Activated CD8-positive, alpha-beta memory T cell treated with anti-CD3 and anti-CD28 coated beads, Interleukin-2, amount 50 U/mL, for 4 hours (primary cell): ENCODE results near the gene OMP.

Source experiments
- DNase-seq: peaks from one replicate; pipeline ENCODE4 v3.0.0-alpha.2; 2020

The OMP gene

GRCh38 chr11:77108436-77108835 is 5.8 kb downstream of the OMP start:
- DNase-seq: no peak

- no peak for DNase-seq
Measured at GRCh38 chr11:77109236-77110019, 6.8 kb downstream of the OMP start.

GRCh38 chr11:77110836-77111235 is 8.2 kb downstream of the OMP start:
- DNase-seq: no peak

- DNase-seq: no peak
Measured at GRCh38 chr11:77111277-77111676, 8.6 kb downstream of the OMP start.

- no peak for DNase-seq
Measured at GRCh38 chr11:77111946-77112345, 9.3 kb downstream of the OMP start.

GRCh38 chr11:77112641-77113381 is 10.2 kb downstream of the OMP start:
- DNase-seq: no peak

- no peak for DNase-seq
Measured at GRCh38 chr11:77113382-77114088, 10.9 kb downstream of the OMP start.

- DNase-seq: no peak
Measured at GRCh38 chr11:77114089-77114463, 11.4 kb downstream of the OMP start.

GRCh38 chr11:77115181-77115611 is 12.6 kb downstream of the OMP start:
- no peak for DNase-seq

- DNase-seq: no peak
Measured at GRCh38 chr11:77115956-77116355, 13.3 kb downstream of the OMP start.

GRCh38 chr11:77117492-77117891 is 14.9 kb downstream of the OMP start:
- no peak for DNase-seq

- DNase-seq: no peak
Measured at GRCh38 chr11:77118086-77118485, 15.4 kb downstream of the OMP start.

GRCh38 chr11:77118971-77119370 is 16.3 kb downstream of the OMP start:
- DNase-seq: no peak

GRCh38 chr11:77119531-77119936 is 16.9 kb downstream of the OMP start:
- DNase-seq: no peak

- DNase-seq: no peak
Measured at GRCh38 chr11:77120571-77120970, 17.9 kb downstream of the OMP start.

- DNase-seq: no peak
Measured at GRCh38 chr11:77121096-77121640, 18.5 kb downstream of the OMP start.

- DNase-seq: no peak
Measured at GRCh38 chr11:77121876-77122575, 19.4 kb downstream of the OMP start.

GRCh38 chr11:77122576-77123212 is 20.1 kb downstream of the OMP start:
- no peak for DNase-seq

- no peak for DNase-seq
Measured at GRCh38 chr11:77123591-77123990, 21.0 kb downstream of the OMP start.

- no peak for DNase-seq
Measured at GRCh38 chr11:77124041-77124440, 21.4 kb downstream of the OMP start.

- DNase-seq: no peak
Measured at GRCh38 chr11:77124488-77124887, 21.8 kb downstream of the OMP start.

- no peak for DNase-seq
Measured at GRCh38 chr11:77125191-77125590, 22.6 kb downstream of the OMP start.
